HG02870 (cell line): Measurements from ENCODE around the gene SPATA31D3.
"Not testable (repeated sequence)": the region's sequence is repeated elsewhere in the genome, so short reads cannot be mapped to it uniquely, and the experiment has no call there.

Experiments used
- ATAC-seq: cut with Tn5 transposase; IDR thresholded peaks from one replicate; pipeline ENCODE4 v1.9.1; 2021; ENCODE audit warnings: mild to moderate bottlenecking, moderate library complexity; ENCODE audit not compliant: unreplicated experiment

SPATA31D3 gene

GRCh38 chr9:81943393-81943792 is at the start of gene SPATA31D3:
SPATA31D3 (plus strand) TSS chr9:81943500; CDS start chr9:81943586, 86 bp downstream.
- ATAC-seq = not testable (repeated sequence)

GRCh38 chr9:81893929-81894328 is 49.4 kb upstream of the SPATA31D3 start:
- ATAC-seq = no peak

GRCh38 chr9:81894891-81895290 is 48.4 kb upstream of the SPATA31D3 start:
- ATAC-seq = no peak

- ATAC-seq = no peak
Observed at GRCh38 chr9:81896070-81896469, 47.2 kb upstream of the SPATA31D3 start.

GRCh38 chr9:81898851-81899250 is 44.4 kb upstream of the SPATA31D3 start:
- no peak for ATAC-seq

GRCh38 chr9:81902196-81902595 is 41.1 kb upstream of the SPATA31D3 start:
- ATAC-seq = no peak

GRCh38 chr9:81902626-81903025 is 40.7 kb upstream of the SPATA31D3 start:
- no peak for ATAC-seq

- no peak for ATAC-seq
Observed at GRCh38 chr9:81906671-81907070, 36.6 kb upstream of the SPATA31D3 start.

GRCh38 chr9:81912135-81912534 is 31.2 kb upstream of the SPATA31D3 start:
- no peak for ATAC-seq

- no peak for ATAC-seq
Observed at GRCh38 chr9:81915801-81916505, 27.3 kb upstream of the SPATA31D3 start.

GRCh38 chr9:81918507-81918906 is 24.8 kb upstream of the SPATA31D3 start:
- ATAC-seq = not testable (repeated sequence)

GRCh38 chr9:81928305-81928704 is 15.0 kb upstream of the SPATA31D3 start, which contains the start of gene SPATA31D4:
SPATA31D4 (plus strand) TSS chr9:81928428; CDS start chr9:81928514, 86 bp downstream.
- not testable (repeated sequence) for ATAC-seq

GRCh38 chr9:81930147-81930546 is 13.2 kb upstream of the SPATA31D3 start:
- not testable (repeated sequence) for ATAC-seq

- not testable (repeated sequence) for ATAC-seq
Observed at GRCh38 chr9:81933547-81933946, 9.8 kb upstream of the SPATA31D3 start.

GRCh38 chr9:81948650-81949049 is 5.3 kb downstream of the SPATA31D3 start:
- peak; percentile 56 for ATAC-seq

- ATAC-seq = no peak
Observed at GRCh38 chr9:81953096-81953495, 9.8 kb downstream of the SPATA31D3 start.

- ATAC-seq = no peak
Observed at GRCh38 chr9:81955625-81956024, 12.3 kb downstream of the SPATA31D3 start.

- ATAC-seq = peak; percentile 54
Observed at GRCh38 chr9:81964218-81965171, 21.2 kb downstream of the SPATA31D3 start.

- ATAC-seq = no peak
Observed at GRCh38 chr9:81968026-81968425, 24.7 kb downstream of the SPATA31D3 start.

- ATAC-seq = no peak
Observed at GRCh38 chr9:81969971-81970370, 26.7 kb downstream of the SPATA31D3 start.

GRCh38 chr9:81971727-81972126 is 28.4 kb downstream of the SPATA31D3 start:
- ATAC-seq = no peak

GRCh38 chr9:81974764-81975163 is 31.5 kb downstream of the SPATA31D3 start:
- ATAC-seq = no peak
